ENCODE results near the gene GRIN2A.

GRIN2A gene

DNA sequence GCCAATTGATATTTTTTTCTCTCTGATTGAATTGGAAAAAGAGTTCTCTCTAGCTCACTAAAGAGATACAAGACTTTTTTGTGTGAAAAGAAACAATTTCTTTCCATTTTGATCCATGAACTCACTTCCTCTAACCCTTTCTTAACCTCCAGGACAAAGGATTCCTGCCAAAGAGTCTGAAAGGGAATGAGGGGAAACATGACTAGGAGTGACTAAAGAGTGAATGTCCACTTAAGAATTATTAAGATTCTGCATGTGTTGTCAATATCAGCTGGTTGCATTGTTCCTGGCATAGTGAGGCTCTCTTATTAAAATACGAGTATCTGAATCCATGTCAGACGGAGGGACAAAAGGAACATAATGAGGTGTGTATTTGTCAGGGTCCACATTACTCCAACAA is 344.7 kb downstream of the GRIN2A start:
- in situ Hi-C loops (cut with HindIII; ENCODE audit: low sequenced_read_pairs): no loop called here

DNA sequence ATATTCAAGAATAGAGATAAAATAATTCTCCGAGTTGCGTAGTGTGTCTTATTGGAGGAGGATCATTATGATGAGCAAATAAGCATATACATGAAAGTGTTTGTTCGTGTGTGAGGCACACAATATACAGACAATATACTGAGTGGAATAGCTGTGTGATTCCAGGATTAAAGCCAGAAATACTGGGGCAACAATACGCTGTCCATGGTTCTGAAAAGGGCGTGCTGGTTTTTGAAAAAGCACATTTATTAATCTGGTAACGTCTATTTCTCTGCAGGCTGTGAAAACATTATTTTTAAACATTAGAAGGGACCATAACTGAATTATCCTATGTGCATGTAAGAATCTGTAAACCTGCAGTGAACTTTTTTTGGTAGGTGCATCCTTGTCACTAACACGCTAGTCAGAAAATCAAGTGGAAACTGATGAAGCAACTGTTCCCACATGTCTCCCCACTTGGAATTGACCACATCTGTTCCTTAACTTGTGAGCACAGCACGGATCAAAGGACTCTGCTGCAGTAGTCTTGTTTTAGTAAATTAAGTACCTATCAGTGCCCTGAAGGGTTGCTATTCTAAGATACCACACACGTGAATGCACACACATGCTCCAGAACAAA is 346.0 kb downstream of the GRIN2A start:
- in situ Hi-C loops (cut with HindIII; ENCODE audit: low sequenced_read_pairs): no loop called here

DNA sequence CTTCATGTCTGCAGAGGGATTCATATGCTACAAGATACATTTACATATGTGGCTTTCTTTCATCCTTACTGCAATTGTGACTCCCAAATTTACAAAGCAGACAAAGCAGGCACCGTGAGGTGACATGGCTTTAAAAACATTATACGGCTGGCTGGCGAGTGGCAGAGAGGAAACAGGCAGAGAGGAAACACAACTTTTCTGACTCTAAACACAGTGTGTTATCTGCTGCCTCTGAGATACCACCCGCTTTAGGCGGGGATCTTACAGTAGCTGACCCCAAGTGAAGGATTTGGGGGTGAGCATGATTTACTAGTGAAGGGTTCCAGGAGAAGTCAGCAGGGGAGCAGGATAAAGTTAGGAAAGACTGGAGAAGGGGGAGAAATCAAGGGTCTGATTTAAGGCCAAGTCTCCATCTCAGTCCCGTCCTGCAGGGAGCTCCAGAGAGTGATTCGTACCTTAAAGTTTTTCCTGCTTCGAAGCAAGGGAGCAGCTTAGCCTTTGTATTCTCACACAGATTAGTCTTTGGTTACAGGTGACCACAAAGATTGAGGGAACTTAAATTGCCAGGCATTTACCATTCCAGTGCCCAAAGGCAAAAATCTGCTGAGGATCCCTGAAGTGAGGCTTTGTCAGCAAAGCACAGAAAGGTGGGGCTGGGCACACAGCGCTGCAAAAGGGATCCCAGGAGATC is 355.0 kb downstream of the GRIN2A start:
- in situ Hi-C loops (cut with HindIII; ENCODE audit: low sequenced_read_pairs): no loop called here

DNA sequence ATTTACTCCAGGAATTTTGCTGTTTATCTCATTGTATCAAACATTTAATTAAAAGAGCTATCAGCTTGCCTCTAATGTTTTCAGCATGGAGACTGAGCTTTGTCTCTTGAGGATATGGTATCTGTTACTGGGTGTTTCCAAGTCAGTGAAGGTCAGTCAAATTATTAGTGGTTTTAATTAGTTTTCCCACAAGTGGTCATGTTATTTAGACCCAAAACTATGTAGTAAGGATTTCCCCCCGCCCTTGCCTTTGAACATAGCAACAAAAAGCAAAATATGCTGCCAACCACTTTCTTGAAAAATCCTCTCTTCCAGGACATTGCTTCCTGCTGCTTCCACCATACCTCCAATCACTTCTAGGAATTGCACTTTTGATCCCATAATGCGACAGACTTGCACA is 355.6 kb downstream of the GRIN2A start:
- in situ Hi-C loops (cut with HindIII; ENCODE audit: low sequenced_read_pairs): no loop called here

DNA sequence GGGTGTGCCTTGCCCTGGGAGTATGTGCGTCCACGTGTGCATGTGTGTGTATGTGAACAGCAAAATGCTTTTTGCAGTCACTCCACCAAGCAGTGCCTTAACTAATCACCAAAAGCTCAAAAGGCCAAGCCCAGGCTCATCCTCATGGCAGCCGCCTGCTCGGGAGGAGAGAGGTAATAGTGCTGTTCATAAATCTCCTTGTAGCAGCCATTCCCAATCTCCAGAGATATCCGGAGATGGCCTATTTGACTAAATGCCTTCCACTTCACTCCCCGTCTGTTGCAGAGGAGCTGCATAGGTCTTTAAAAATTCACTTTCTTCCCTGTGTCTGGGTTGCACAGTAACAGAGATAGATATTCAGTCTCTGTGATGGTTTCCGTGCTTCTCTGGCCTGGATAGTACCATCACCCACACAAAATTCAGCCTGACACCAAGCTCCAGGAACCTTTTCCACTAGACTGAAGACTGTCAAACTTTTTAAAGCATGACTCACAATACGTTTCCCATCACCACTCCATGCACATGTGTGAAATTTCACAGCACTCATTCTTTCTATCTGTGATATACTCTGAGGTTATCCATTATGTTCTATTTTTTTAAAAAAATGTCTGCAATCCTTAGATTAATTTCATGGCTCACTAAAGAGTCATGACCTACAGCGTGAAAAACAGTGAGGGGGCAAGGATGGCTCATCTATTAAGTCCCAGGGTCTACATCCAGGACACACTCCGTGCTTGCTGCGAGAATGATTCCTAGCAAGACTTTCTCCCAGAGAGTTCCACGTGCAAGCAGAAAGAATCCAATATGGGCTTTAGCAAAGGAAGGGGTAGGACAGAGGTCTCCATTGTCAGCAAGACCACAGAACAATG is 357.8 kb downstream of the GRIN2A start:
- in situ Hi-C loops (cut with HindIII; ENCODE audit: low sequenced_read_pairs): no loop called here

DNA sequence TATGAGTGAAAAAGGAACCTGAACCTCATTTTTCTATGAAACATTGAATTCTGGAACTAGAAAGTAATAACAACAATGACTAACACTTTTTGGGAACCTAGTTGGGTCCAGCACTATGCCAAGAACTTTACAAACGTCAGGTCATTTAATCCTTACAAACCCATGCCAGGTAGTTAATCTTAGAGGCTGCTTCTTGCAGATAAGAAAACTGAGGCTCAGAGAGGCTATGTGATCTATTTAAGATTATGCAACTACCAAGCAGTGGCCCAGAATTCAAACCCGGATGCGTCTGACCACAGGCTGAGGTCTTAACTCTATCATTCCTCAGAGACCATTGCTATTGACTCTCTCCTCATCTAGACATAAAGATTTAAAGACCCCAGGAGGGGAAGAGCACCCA is 358.7 kb downstream of the GRIN2A start:
- in situ Hi-C loops (cut with HindIII; ENCODE audit: low sequenced_read_pairs): no loop called here

DNA sequence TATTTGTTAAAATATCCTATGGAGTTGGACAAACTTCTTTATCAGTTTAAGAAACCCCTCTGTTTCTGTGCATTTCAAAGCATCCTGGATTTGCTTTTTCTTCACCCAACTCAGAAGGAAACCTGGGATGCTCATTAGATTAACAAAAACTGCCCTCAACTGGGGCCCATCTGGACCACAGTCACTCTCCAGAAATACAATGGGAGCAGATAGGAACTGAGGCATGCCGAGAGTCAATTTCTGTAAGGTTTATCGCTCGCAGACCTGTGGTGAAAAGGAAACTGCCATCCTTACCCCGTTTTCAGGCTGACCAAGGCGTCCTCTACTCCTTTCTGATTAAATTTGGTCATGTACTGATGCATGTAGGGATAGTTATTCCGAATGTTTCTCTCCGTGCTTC is 360.3 kb downstream of the GRIN2A start:
- in situ Hi-C loops (cut with HindIII; ENCODE audit: low sequenced_read_pairs): no loop called here

DNA sequence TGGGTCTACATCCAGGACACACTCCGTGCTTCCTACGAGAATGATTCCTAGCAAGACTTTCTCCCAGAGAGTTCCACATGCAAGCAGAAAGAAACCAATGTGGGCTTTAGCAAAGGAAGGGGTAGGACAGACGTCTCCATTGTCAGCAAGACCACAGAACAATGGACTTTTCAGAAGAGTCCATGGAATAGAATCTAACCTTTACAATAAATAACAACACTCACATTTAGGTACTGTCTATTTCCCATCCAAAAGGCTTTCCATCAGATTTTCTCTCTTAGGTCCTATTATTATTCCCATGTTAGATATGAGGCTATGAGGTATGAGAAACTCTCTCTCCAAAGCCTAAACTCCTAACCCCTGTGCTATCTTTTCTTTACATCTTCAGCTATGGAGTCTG is 360.9 kb downstream of the GRIN2A start:
- in situ Hi-C loops (cut with HindIII; ENCODE audit: low sequenced_read_pairs): no loop called here

DNA sequence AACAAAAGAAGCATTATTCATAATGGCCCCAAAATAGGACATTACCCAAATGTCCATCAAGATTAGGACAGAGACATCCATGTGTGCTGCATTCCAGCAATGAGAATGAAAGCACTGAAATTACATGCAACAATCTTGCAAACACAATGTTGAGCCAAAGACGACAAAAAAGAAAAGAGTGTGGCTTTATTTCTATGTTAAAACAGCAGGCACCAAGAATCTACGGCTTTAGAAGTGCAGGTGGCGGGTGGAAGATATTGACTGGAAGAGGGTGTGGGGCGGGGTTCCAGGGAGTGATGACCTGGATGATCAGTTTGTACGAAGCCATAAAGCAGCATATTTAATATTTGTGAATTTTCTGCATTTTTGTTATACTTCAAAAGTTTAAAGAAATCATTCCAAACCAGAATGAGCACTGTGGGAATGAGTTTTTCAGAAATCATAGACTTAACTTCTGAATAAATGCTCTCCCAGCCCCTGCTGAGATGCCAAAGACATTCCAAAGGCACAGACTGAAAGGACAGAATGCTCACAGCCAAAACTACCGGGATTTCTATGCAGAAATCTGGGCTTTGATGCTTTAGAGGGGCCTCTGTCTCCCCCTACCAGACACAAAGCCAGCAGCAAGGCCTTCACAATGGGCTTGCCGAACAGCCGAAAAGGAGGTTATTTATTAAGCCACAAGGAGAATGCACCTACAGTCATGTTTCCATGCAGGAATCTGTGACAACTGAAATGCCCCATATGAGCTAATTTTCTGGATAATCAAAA is 361.6 kb downstream of the GRIN2A start:
- in situ Hi-C loops (cut with HindIII; ENCODE audit: low sequenced_read_pairs): no loop called here

DNA sequence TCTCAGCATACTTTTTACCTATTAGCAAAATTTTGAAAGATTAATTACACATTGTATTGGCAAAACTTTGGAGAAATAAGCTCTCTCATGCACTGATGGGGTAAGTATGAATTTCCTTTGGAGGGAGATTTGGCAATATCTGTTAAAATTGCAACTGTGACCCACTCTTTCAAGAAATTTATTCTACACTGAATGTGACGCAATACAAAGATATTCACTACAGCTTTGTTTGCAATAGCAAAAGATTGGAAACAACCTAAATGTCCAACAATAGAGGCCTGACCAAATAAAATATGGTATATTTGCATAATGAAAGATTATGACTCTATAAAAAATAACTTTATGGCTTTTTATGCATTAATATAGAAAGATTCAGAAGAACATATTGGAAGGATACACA is 363.5 kb downstream of the GRIN2A start:
- in situ Hi-C loops (cut with HindIII; ENCODE audit: low sequenced_read_pairs): no loop called here

DNA sequence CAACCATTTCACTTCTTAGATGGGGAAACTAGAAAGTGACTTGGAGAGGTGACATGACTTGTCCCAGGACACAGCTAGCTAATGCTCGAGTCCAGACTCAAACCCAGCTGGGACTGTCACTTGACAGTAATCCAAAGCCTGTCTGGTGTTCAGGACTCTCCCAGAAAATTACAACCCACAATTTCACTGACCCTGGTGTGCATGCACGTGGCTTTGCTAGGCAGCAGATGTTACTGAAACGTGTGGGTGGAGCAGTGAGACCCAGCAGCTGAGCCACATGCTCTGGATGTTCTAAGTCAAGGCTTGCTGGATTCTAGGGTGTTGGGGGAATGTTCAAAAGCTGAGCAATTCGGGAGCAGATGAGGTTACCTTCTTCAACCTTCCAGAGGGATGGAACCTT is 364.6 kb downstream of the GRIN2A start:
- in situ Hi-C loops (cut with HindIII; ENCODE audit: low sequenced_read_pairs): no loop called here

DNA sequence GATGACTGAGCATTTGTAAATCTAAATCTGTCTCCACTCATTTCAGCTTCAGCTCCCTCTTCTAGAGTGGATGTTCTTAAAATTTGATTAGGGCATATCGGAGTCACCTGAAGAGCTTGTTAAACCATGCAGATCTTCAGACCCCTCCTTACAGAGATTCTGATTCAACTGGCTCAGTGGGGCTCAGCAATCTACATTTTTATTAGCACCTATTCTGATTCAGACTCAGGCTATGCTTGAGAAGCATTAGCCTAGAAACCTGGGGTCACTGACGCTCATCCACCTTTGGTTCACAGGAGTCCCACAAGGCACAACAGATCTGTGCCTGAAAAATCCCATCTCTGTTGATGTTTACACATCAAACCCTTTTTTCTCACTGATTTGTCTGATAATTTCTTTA is 365.6 kb downstream of the GRIN2A start:
- in situ Hi-C loops (cut with HindIII; ENCODE audit: low sequenced_read_pairs): no loop called here

DNA sequence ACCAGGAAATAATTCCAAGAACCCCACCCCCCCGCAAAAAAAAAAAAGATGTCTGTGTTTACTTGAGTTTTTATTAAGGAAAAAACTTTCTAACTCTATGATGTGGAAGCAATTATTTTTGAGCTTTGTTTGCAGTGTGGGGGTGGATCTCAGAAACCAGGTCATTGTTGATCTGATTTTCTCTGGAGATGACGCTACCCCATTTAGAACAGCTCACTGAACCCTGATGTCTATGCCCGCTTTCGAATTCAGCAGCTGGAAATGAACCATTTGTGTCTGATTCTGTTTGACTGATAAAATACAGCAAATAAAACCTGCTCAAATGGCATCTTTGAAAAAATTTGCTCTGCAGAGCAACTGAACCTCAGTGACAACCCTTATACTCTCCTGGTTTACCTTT is 368.6 kb downstream of the GRIN2A start:
- in situ Hi-C loops (cut with HindIII; ENCODE audit: low sequenced_read_pairs): no loop called here

DNA sequence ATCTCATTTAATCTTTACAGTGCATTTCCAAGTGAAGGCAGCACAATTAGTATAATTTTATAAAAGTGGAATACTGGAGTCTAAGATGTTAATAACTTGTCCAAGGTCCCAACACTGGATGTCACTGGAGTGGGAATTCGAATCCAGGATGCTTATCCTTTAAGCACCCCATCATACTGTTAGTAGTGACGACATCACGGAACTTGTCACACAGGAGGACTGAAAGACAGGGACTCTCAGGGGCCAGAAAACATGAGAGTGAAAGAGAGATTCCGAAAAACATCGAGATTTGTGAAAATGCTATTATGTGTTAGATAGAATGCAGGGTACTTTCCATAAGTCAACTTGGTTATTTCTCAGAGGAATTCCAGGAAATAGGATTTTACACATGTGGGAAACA is 374.0 kb downstream of the GRIN2A start:
- in situ Hi-C loops (cut with HindIII; ENCODE audit: low sequenced_read_pairs): loop anchor here (5.0 kb wide), 1 partner anchor 59 kb away; no protein-coding TSS in a partner anchor

DNA sequence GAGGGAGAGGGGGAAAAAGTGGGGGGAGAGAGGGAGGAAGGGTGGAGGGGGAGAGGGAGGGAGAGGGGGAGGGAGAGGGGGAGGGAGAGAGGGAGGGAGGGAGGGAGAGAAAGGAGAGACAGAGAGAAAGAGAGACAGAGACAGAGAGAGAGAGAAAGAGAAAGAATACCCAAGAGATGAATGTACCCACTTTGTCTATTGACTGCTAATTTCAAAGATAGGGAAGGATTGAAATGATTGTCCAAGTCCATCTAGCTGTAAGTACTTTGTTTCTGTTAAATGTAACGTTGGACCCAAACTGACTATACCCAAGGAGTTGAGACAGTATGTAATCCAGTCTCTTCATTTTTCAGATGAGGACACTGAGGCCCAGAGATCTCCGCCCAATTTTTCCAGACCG is 374.9 kb downstream of the GRIN2A start:
- in situ Hi-C loops (cut with HindIII; ENCODE audit: low sequenced_read_pairs): loop anchor here (5.0 kb wide), 1 partner anchor 60 kb away; no protein-coding TSS in a partner anchor

DNA sequence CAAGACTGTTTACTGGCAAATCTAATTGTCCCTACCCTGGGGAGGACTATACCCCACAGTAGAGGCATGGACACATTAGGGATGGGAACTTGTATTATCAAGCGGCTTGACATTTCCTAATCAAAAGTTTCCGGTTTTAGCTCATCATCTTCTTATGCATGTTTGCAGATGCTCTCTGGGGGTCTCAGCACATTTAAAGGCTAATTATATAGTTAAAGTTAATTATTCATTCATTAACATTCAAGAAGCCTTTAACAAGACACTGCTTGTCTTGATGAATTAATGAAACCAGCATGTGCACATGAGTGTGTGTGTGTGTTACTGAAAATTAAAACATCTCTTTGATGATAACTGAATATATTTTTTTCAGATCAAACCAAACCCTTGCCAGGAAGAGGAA is 377.1 kb downstream of the GRIN2A start:
- in situ Hi-C loops (cut with HindIII; ENCODE audit: low sequenced_read_pairs): loop anchor here (5.0 kb wide), 1 partner anchor 62 kb away; no protein-coding TSS in a partner anchor

DNA sequence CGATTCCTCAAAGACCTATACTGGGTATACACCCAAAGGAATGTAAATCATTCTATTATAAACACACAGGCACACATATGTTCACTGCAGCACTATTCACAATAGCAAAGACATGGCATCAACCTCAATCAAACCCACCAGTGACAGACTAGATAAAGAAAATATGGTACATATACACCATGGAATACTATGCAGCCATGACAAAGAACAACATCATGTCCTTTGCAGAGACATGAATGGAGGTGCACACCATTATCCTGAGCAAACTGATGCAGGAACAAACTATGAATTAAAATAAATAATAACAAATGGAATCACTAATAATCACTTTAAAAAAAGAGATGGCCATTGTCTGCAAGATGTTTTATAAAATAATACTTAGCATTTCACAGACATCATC is 380.1 kb downstream of the GRIN2A start:
- in situ Hi-C loops (cut with HindIII; ENCODE audit: low sequenced_read_pairs): no loop called here

DNA sequence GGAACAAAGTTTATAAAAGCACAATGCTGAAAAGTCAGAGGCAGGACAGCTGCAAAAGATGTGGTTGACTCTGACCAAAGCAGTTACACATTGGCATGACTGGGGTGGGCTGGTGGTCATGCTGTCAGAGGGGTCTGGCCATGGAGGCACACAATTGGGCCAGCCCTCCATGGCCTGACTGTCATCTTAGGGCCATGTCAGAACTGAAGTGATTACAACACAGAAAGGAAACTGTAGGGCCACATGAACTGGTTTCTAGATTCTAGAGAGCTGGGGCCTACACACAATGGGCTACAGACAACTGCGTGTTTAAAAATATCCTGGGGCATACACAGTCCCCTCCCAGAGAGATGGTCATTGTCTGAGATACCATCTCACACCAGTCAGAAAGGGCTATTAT is 380.6 kb downstream of the GRIN2A start:
- in situ Hi-C loops (cut with HindIII; ENCODE audit: low sequenced_read_pairs): no loop called here

DNA sequence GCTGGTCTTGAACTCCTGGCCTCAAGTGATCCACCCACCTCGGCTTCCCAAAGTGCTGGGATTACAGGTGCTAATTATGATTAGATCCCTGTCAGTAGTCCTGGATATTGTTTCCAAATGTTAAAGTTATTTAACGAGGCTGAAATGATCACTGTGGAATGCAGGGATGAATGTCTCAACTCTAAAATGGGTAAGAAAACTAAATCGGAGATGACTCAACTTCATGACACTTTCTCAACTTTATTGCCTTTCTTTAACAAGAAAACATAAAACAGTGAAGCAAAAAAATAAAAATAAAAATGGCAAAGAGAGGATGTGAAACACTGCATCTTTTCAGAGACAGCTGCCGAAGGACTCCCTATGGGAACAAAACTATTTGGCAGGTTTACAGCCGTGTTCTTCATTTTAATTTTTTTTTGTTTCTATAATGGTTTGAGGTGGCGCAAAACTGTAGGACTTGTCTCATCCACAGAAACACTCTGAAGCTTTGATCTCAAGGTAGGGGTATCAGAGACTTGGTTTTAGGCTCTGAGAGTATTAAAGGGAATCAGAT is 382.0 kb downstream of the GRIN2A start:
- in situ Hi-C loops (cut with HindIII; ENCODE audit: low sequenced_read_pairs): no loop called here

DNA sequence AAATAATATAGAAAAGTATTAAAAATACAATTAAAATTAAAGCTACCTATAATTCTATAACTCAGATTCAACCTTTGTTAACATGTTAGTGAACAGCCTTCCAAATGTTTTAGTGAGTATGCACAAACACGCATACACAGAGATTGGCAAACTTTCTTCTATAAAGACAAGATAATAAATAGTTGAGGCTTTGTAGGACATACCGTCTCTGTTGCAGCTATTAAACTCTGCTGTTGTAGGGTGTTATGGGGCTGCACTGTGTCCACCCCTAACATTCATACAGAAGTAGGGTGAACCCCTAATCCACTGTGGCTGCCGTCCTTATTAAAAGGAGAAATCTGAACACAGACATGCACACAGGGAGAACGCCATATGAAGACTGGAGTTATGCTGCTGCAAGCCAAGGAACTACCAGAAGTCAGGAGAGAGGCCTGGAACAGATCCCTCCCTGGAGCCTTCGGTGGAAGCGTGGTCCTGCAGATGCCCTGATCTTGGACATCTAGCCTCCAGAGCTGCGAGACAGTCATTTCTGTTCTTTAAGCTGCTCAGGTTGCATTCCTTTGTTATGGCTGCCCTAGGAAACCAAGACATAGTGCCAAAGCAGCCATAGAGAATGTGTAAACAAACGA is 383.2 kb downstream of the GRIN2A start:
- in situ Hi-C loops (cut with HindIII; ENCODE audit: low sequenced_read_pairs): no loop called here

Measured in endothelial cell of hepatic sinusoid (primary cell).